K562 (cell line): Measurements from ENCODE around the gene SIK3.

Experiments used
- CTCF ChIP-seq, 3 experiments: IDR thresholded peaks in 2 of 3; conservative IDR thresholded peaks in 1 of 3; 2 replicates each; pipeline ENCODE4 v1.5.1; 2011 to 2012; ENCODE audit warnings: low read length in 3 of 3, mild to moderate bottlenecking in 3 of 3, control low read depth in 2 of 3, improper control_type of control experiment in 1 of 3, inconsistent platforms in 1 of 3, low read depth in 1 of 3, mixed read lengths in 1 of 3, moderate library complexity in 1 of 3; ENCODE audit not compliant: insufficient read depth in 2 of 3
- EP300 ChIP-seq: IDR thresholded peaks from 2 replicates; pipeline ENCODE4 v1.6.1; 2012; ENCODE audit warnings: low read length, improper control_type of control experiment
- ETV5 ChIP-seq: sonication (generic); formaldehyde crosslinking; IDR thresholded peaks from 2 replicates; pipeline ENCODE4 v1.4.0; 2020; ENCODE audit warnings: low read depth, mild to moderate bottlenecking, missing genetic modification reagents
- EZH2 ChIP-seq: IDR thresholded peaks from 2 replicates; pipeline ENCODE4 v1.6.1; 2012; ENCODE audit warnings: low read depth, mild to moderate bottlenecking, inconsistent platforms, low read length, borderline replicate concordance
- KDM4B ChIP-seq, 2 experiments: fragments of 450-650 bp in 1 of 2; sonication (generic) in 1 of 2; IDR thresholded peaks; 2 replicates each; pipeline ENCODE4 v1.6.1; 2016 to 2017; ENCODE audit warnings: borderline replicate concordance in 2 of 2, antibody characterized with exemption in 1 of 2, low read depth in 1 of 2, mild to moderate bottlenecking in 1 of 2
- NFE2 ChIP-seq: IDR thresholded peaks from 2 replicates; pipeline ENCODE4 v1.6.1; 2014; ENCODE audit warnings: antibody characterized with exemption, low read depth
- NR2C2 ChIP-seq, 2 experiments: fragments of 200-800 bp in 1 of 2; sonication (Bioruptor generic) in 1 of 2; sonication (generic) in 1 of 2; formaldehyde crosslinking in 1 of 2; IDR thresholded peaks; 2 replicates each; pipeline versions ENCODE4 v1.6.1 to v1.8.0; 2016 to 2022; ENCODE audit warnings: mild to moderate bottlenecking in 1 of 2, missing compliant biosample characterization in 1 of 2, missing genetic modification characterization in 1 of 2, missing genetic modification reagents in 1 of 2
- THAP7 ChIP-seq: fragments of 250-450 bp; sonication (Bioruptor Pico); IDR thresholded peaks from 2 replicates; pipeline ENCODE4 v1.5.0; 2021

- TF ChIP-seq ETV5 (CRISPR knock-in tag) (no peak), KDM4B (IDR thresholded peaks at IDR 0.05; ENCODE audit: borderline replicate concordance in 2 of 2, low read depth in 1 of 2) (no peak), CTCF (IDR thresholded peaks at IDR 0.05 in 2 of 3, conservative IDR thresholded peaks at IDR 0.05 in 1 of 3; ENCODE audit: insufficient read depth in 2 of 3, low read depth in 1 of 3, low read length in 3 of 3) (no peak), NR2C2 (CRISPR knock-in tag; IDR thresholded peaks at IDR 0.05) (no peak), NR2C2 (tag; IDR thresholded peaks at IDR 0.05) (no peak), EZH2 (no peak), EP300 (no peak), NFE2 (no peak), THAP7 (CRISPR knock-in tag) (no peak)
Measured at GRCh38 chr11:116891746-116892145, 206.5 kb downstream of the SIK3 start.
